Uterus (tissue), 4 donors: Measurements from ENCODE around the gene FGB. TPM values are rescaled to one million over a fixed set of nuclear protein-coding genes. Genes with fewer than 3 reads are reported as not detected.

Experiments used
- DNase-seq, 2 donors: peaks; one replicate each; pipeline ENCODE4 v3.0.0-alpha.2; 2019 to 2020
- H3K27ac ChIP-seq, 2 donors: fragments of 200-600 bp; sonication (generic); 1 replicate in 1 of 2; 2 replicates in 1 of 2; pipeline ENCODE4 v1.5.1; 2016 to 2018
- H3K27me3 ChIP-seq, 2 donors: fragments of 200-600 bp; sonication (generic); one replicate each; pipeline ENCODE4 v1.5.1; 2018 to 2019; ENCODE audit warnings: control low read depth in 1 of 2
- H3K36me3 ChIP-seq, 2 donors: fragments of 200-600 bp; sonication (generic); one replicate each; pipeline ENCODE4 v1.5.1; 2019; ENCODE audit warnings: control low read depth in 1 of 2
- H3K4me1 ChIP-seq, 2 donors: fragments of 200-600 bp; sonication (generic); one replicate each; pipeline ENCODE4 v1.5.1; 2018 to 2019; ENCODE audit warnings: control low read depth in 1 of 2
- H3K4me3 ChIP-seq, 2 donors: fragments of 200-600 bp; sonication (generic); 1 replicate in 1 of 2; 2 replicates in 1 of 2; pipeline ENCODE4 v1.5.1; 2018 to 2019; ENCODE audit warnings: mild to moderate bottlenecking in 1 of 2
- H3K9me3 ChIP-seq, 2 donors: fragments of 200-600 bp; sonication (generic); one replicate each; pipeline ENCODE4 v1.5.1; 2019; ENCODE audit warnings: control low read depth in 1 of 2
- CTCF ChIP-seq, 4 experiments: fragments of 200-600 bp in 2 of 4; fragments of 450-650 bp in 2 of 4; sonication (generic) in 2 of 4; IDR thresholded peaks; one replicate each; pipeline ENCODE4 v1.5.1; 2016 to 2019; ENCODE audit warnings: antibody characterized with exemption in 4 of 4, mild to moderate bottlenecking in 2 of 4, moderate library complexity in 1 of 4
- POLR2A ChIP-seq, 2 donors: fragments of 450-650 bp; IDR thresholded peaks; one replicate each; pipeline ENCODE4 v1.6.1; 2016; ENCODE audit warnings: antibody characterized with exemption in 2 of 2, mild to moderate bottlenecking in 1 of 2, moderate library complexity in 1 of 2
- intact Hi-C: fragments of 100-400 bp; cut with DNase I; formaldehyde crosslinking; loops from one replicate; pipeline ENCODE4 v1.15.1; 2023; ENCODE audit warnings: low total_unique reads
- total RNA-seq, 4 donors: library from RNA; depleted of rRNA in 3 of 4; stranded (reverse); fragments of >200 nt in 3 of 4; gene quantifications; one replicate each; pipeline versions ENCODE4 v1.1.0 to v1.2.4, GENCODE V29; 2014 to 2023
- donor health status: DM: yes; HTN: yes; CAD: no.

FGB gene
- total RNA-seq, 4 donors from 2014 or later: 1.1 TPM; not detected in 3

GRCh38 chr4:154526151-154526550 is 36.7 kb upstream of the FGB start:
- Histone ChIP-seq H3K4me3 (no peak overlapping the region), H3K9me3 (no peaks in the 10 kb centered on the region), H3K36me3 (no peaks in the 10 kb centered on the region), H3K27ac (no peak overlapping the region), H3K27me3 (no peaks in the 10 kb centered on the region), H3K4me1 (no peaks in the 10 kb centered on the region)
- intact Hi-C loops: no loop called here
- DNase-seq: no peak
- TF ChIP-seq POLR2A (IDR thresholded peaks at IDR 0.05) (no peak), CTCF (IDR thresholded peaks at IDR 0.05) (no peak)

DNA sequence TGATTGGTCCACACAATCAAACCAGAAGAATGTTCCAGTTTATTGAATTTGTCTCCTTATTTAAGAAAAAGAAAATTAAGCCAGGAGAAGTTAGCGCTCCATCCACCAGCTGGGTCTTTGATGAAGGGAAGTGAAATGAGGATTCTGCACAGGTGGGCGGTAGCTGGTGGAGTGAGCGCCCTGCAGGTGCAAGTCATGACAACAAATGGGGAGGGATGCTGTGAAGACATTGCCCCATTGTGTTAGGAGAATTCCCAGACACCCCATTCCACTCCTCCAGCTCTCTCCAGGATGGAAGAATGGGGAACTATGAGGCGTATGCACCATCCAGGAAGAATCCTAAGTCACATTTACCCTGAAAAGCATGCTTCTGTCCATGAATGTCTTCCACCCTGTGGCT is 35.5 kb upstream of the FGB start:
- Histone ChIP-seq H3K4me3 (no peak overlapping the region), H3K4me1 (no peaks in the 10 kb centered on the region), H3K36me3 (no peaks in the 10 kb centered on the region), H3K27me3 (no peaks in the 10 kb centered on the region), H3K27ac (no peak overlapping the region), H3K9me3 (no peaks in the 10 kb centered on the region)
- intact Hi-C loops: no loop called here
- no peak for DNase-seq
- TF ChIP-seq CTCF (IDR thresholded peaks at IDR 0.05): no peak
- TF ChIP-seq POLR2A (IDR thresholded peaks at IDR 0.05): no peak

GRCh38 chr4:154528869-154529268 is 33.9 kb upstream of the FGB start:
- no peaks in the 10 kb centered on the region for H3K9me3 ChIP-seq
- TF ChIP-seq POLR2A (IDR thresholded peaks at IDR 0.05): no peak
- TF ChIP-seq CTCF (IDR thresholded peaks at IDR 0.05): no peak
- intact Hi-C loops: no loop called here

DNA sequence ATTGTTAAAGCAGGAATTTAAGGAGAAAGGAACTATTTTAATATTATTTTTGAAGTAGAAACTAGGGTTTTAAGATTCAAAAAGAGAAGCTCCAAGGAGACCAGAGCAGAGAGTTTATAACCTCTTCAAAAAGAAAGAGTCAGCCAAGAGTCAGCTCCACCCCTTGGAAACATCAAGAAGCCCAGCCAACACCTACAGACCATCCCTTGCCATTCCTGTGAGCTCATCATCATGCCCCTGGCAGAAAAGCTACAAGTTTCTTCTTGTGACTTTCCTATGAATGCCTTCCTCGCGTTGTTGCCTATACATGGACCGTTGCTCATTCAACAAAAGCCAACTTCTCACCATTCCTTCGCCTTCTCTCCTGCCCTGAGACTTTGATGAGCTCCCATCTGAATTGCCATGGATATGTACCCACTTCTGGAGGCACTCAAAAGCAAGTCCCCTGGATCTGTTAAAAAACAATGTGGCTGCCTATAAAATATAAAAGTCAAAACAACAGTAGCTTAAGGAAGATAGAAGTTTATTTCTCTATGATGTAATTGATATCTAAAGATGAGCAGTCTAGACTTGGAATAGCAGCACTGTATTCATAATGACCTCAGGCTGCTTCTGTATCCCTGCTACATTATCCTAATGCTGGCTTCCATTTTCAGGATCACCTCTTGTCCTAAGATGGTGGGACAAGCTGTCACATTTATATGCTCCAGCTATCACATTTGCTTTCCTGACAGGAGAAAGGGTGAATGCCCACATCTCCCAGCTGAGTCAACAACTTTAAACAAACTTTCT is 32.9 kb upstream of the FGB start:
- no peak overlapping the region for H3K4me3 ChIP-seq
- H3K27ac ChIP-seq: no peak overlapping the region
- DNase-seq: no peak
- no peaks in the 10 kb centered on the region for H3K27me3 ChIP-seq
- intact Hi-C loops: no loop called here
- H3K4me1 ChIP-seq: no peaks in the 10 kb centered on the region
- TF ChIP-seq CTCF (IDR thresholded peaks at IDR 0.05) (no peak), POLR2A (IDR thresholded peaks at IDR 0.05) (no peak)
- H3K9me3 ChIP-seq: no peaks in the 10 kb centered on the region
- no peaks in the 10 kb centered on the region for H3K36me3 ChIP-seq

More at GRCh38 chr4:154528869-154529268, 33.9 kb upstream of the FGB start:
- H3K27me3 ChIP-seq: no peaks in the 10 kb centered on the region
- no peak overlapping the region for H3K4me3 ChIP-seq
- no peaks in the 10 kb centered on the region for H3K4me1 ChIP-seq
- no peak overlapping the region for H3K27ac ChIP-seq
- no peaks in the 10 kb centered on the region for H3K36me3 ChIP-seq
- no peak for DNase-seq

DNA sequence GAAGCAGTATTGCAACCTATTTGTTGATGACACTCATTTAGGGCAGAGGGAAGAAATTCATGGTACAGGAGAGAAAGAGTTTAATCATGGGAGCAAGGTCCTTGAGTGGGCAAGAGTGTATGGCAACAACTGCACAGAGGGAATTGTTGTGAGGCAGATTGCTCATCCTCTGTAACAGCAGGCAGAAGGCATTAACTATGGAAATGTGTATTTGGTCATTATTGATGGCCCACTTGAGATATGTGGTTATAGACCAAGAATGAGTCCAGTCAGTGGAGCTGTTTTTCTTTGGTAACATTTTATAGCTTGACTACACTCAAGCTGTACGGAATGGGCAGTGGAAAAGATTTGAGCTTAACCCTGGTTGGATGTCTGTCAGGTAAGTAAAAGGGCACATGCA is 28.5 kb upstream of the FGB start:
- TF ChIP-seq CTCF (IDR thresholded peaks at IDR 0.05) (no peak), POLR2A (IDR thresholded peaks at IDR 0.05) (no peak)
- no peak overlapping the region for H3K27ac ChIP-seq
- H3K4me1 ChIP-seq: no peaks in the 10 kb centered on the region
- no peaks in the 10 kb centered on the region for H3K9me3 ChIP-seq
- no peak overlapping the region for H3K4me3 ChIP-seq
- no peaks in the 10 kb centered on the region for H3K27me3 ChIP-seq
- no peaks in the 10 kb centered on the region for H3K36me3 ChIP-seq
- intact Hi-C loops: no loop called here
- no peak for DNase-seq
